Measurements from ENCODE around the gene MPIG6B. TPM values are rescaled to one million over a fixed set of nuclear protein-coding genes. Genes with fewer than 3 reads are reported as not detected.

MPIG6B gene
- total and polyA plus RNA-seq, 8 donors: 0.05 to 0.06 TPM; not detected in 6

DNA sequence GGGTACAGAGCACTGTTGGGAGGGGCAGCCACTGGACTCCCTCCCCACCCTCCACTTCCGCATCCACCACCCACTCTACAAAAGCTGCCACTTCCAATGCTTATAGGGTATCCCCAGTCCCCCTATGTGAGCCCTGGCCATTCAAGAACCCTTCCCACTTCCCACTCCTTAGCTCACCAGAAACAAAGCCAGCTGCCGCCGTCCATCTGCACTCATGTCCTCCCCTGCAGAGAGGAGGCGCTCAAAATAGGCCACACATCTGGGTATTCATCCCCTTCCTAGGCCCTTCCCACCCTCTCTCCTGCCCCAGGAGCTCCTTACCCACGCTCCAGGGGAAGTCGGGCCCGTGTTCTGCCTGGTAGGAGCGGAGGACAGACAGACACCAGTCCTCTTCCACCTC, 35.9 kb upstream of the MPIG6B start:
- no peak for DNase-seq
- Histone ChIP-seq H3K27me3 (no peaks in the 10 kb centered on the region), H3K27ac (no peak overlapping the region), H3K36me3 (peaks cover 0 to 14% (median 12%) of the 10 kb centered on the region in 3 donors), H3K4me3 (no peak overlapping the region), H3K9me3 (no peaks in the 10 kb centered on the region), H3K4me1 (no peaks in the 10 kb centered on the region)
- intact Hi-C loops (cut with DNase I): no loop called here
- FAIRE-seq: no peak
- WGBS, 2 donors: 88 to 90% methylated on average over 8 of the region's 8 CpGs
- no peak for TF ChIP-seq CTCF (IDR thresholded peaks at IDR 0.05)
- no peak for ATAC-seq

DNA sequence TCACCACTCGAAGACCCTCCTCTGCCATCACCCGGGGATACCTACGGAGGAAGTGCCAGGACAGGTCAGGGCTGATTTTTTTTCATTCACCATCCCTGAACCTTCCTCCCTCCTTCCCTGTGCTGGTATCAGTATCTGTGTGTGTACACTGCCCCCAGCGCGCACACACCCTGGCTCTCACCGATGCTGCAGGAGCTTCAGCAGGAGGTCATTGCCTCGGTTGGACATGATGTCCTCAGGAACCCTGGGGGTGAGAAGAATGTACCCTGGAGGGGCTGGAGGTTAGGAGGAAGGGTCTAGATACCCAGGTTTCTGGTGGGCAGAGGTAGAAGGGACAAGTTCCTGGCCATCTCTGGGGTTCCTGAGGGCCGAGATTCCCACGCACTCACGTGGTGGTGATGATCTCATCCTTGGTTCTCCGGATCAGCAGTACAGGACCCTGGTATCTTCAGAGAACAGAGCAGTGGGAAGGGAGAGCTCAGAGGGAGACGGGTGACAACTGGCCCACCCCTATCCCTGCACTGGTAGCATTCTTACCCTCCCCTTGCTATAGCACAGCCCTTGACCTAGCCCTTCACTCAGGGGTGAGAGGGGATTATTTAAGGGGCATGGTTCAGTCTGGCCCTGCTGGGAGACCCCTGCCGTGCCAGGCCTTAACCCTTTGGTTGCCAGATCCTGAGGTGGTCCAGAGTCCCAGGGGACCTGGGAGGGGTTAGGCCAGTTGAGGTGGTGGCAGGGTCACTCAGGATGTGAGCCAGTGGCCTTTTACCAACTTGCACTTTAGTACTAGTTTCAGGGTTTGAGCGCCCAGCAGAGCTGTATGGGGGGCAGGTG, 35.1 kb upstream of the MPIG6B start:
- FAIRE-seq (no peak), ATAC-seq (no peak), DNase-seq (no peak)
- H3K4me1 ChIP-seq: no peaks in the 10 kb centered on the region
- H3K4me3 ChIP-seq: no peak overlapping the region
- H3K9me3 ChIP-seq: no peaks in the 10 kb centered on the region
- H3K36me3 ChIP-seq: peaks cover 0 to 17% (median 12%) of the 10 kb centered on the region in 3 donors
- WGBS, 2 donors: 84 to 85% methylated on average over 14 of the region's 14 CpGs
- H3K27me3 ChIP-seq: no peaks in the 10 kb centered on the region
- no peak overlapping the region for H3K27ac ChIP-seq
- intact Hi-C loops (cut with DNase I): no loop called here
- no peak for TF ChIP-seq CTCF (IDR thresholded peaks at IDR 0.05)

- Histone ChIP-seq H3K4me3 (no peak overlapping the region), H3K27ac (no peak overlapping the region), H3K9me3 (no peaks in the 10 kb centered on the region), H3K36me3 (peaks cover 0 to 20% (median 17%) of the 10 kb centered on the region in 3 donors), H3K4me1 (no peaks in the 10 kb centered on the region), H3K27me3 (no peaks in the 10 kb centered on the region)
- DNase-seq (no peak), ATAC-seq (peak in 1 of 4 donors; percentile 16), FAIRE-seq (no peak)
- WGBS, 2 donors: 78 to 81% methylated on average over 11 of the region's 11 CpGs
- TF ChIP-seq CTCF (IDR thresholded peaks at IDR 0.05): peak in 1 of 4 donors; percentile 9
- intact Hi-C loops (cut with DNase I): no loop called here
Observed at GRCh38 chr6:31689249-31690110, 33.7 kb upstream of the MPIG6B start.

DNA sequence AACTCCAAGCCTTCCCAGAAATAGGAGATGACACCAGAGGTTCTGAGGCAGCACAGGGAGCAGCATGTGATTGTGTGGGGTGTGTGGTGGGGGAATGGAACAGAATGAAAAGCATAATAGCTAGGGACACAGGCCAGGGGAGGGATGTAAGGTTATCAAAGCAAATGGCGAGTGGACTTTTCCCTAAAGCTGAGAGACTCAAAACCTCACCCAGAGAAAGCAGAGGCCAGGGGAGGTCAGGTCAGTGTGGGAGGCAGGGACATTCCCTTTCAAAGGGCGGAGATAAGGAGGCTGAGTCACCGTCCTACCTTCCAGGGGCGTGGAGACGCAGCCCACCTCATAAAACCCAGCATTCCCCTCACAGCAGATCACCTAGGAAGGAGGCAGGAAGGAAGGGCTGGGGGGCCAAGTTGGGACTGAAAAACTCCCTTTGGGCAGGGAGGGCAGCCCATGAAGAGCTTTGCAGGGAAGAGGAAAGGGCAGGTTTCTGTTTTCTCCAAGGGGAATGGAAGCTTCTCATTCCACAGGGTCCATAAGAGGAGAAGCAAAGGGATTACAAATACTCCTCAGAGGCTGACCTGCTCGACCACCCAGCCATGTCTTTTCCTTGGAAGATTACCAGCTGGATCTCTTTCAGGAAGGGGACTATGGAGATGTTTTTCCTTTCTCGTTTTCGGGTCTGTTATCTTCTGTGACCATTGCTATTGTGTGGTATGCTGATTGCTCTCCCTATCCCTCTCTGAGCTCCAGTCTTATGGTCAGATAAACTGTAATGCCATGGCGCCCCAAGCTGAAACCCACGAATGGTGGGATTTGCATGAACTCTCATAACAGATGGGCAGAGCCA, 32.7 kb upstream of the MPIG6B start:
- H3K4me3 ChIP-seq: no peak overlapping the region
- intact Hi-C loops (cut with DNase I): no loop called here
- H3K27ac ChIP-seq: no peak overlapping the region
- H3K4me1 ChIP-seq: no peaks in the 10 kb centered on the region
- no peaks in the 10 kb centered on the region for H3K9me3 ChIP-seq
- H3K36me3 ChIP-seq: peaks cover 0 to 20% (median 17%) of the 10 kb centered on the region in 3 donors
- ATAC-seq: peak in 1 of 4 donors; percentile 41
- FAIRE-seq: no peak
- 71 to 75% methylated on average over 10 of the region's 10 CpGs for WGBS, 2 donors
- no peak for DNase-seq
- TF ChIP-seq CTCF (IDR thresholded peaks at IDR 0.05): no peak
- no peaks in the 10 kb centered on the region for H3K27me3 ChIP-seq
